Measurements from ENCODE around the gene AMIGO1.

- TF ChIP-seq POLR2A (IDR thresholded peaks at IDR 0.05; ENCODE audit: low read depth, low read length) (no peak), POLR2AphosphoS5 (IDR thresholded peaks at IDR 0.05; ENCODE audit: low read depth, low read length) (no peak), TAF1 (IDR thresholded peaks at IDR 0.05; ENCODE audit: borderline replicate concordance, low read depth, low read length) (no peak)
Observed at GRCh38 chr1:109522026-109522425, 12.5 kb upstream of the AMIGO1 start.

All from GM12892 (cell line).